NCI-H748 (cell line): ENCODE results near the gene AXDND1.
A peak's percentile ranks its signal among the peaks of the same experiment; 100 is the strongest.
"Not testable (repeated sequence)": the region's sequence is repeated elsewhere in the genome, so short reads cannot be mapped to it uniquely, and the experiment has no call there.

Experiments
- DNase-seq: peaks from one replicate; lab custom pipeline; 2025; ENCODE audit not compliant: unreplicated experiment; lab: John Stamatoyannopoulos, UW

The AXDND1 gene

GRCh38 chr1:179369751-179370341 is 4.1 kb downstream of the AXDND1 start:
- DNase-seq = peak; percentile 49

GRCh38 chr1:179372160-179372559 is 6.4 kb downstream of the AXDND1 start:
- no peak for DNase-seq

GRCh38 chr1:179376223-179376622 is 10.5 kb downstream of the AXDND1 start:
- no peak for DNase-seq

- DNase-seq = no peak
Observed at GRCh38 chr1:179380299-179380698, 14.5 kb downstream of the AXDND1 start.

- DNase-seq = no peak
Observed at GRCh38 chr1:179384027-179384426, 18.3 kb downstream of the AXDND1 start.

- DNase-seq = no peak
Observed at GRCh38 chr1:179385510-179385909, 19.7 kb downstream of the AXDND1 start.

GRCh38 chr1:179393721-179394120 is 27.9 kb downstream of the AXDND1 start:
- no peak for DNase-seq

- not testable (repeated sequence) for DNase-seq
Observed at GRCh38 chr1:179399399-179399798, 33.6 kb downstream of the AXDND1 start.

- not testable (repeated sequence) for DNase-seq
Observed at GRCh38 chr1:179417760-179418159, 52.0 kb downstream of the AXDND1 start.

GRCh38 chr1:179418706-179419105 is 52.9 kb downstream of the AXDND1 start:
- not testable (repeated sequence) for DNase-seq

- DNase-seq = no peak
Observed at GRCh38 chr1:179424610-179425009, 58.8 kb downstream of the AXDND1 start.

GRCh38 chr1:179425186-179425585 is 59.4 kb downstream of the AXDND1 start:
- DNase-seq = no peak

- DNase-seq = no peak
Observed at GRCh38 chr1:179437171-179437570, 71.4 kb downstream of the AXDND1 start.

- not testable (repeated sequence) for DNase-seq
Observed at GRCh38 chr1:179439646-179440045, 73.9 kb downstream of the AXDND1 start.

- not testable (repeated sequence) for DNase-seq
Observed at GRCh38 chr1:179440301-179440700, 74.5 kb downstream of the AXDND1 start.

GRCh38 chr1:179440971-179441370 is 75.2 kb downstream of the AXDND1 start:
- DNase-seq = peak; percentile 12

- no peak for DNase-seq
Observed at GRCh38 chr1:179441501-179441900, 75.7 kb downstream of the AXDND1 start.

GRCh38 chr1:179442846-179443245 is 77.1 kb downstream of the AXDND1 start:
- not testable (repeated sequence) for DNase-seq

GRCh38 chr1:179445593-179445992 is 79.8 kb downstream of the AXDND1 start:
- DNase-seq = no peak

- peak; percentile 15 for DNase-seq
Observed at GRCh38 chr1:179447489-179447888, 81.7 kb downstream of the AXDND1 start.

GRCh38 chr1:179448437-179449149 is 82.8 kb downstream of the AXDND1 start:
- DNase-seq = no peak

GRCh38 chr1:179459606-179460206 is 93.9 kb downstream of the AXDND1 start:
- DNase-seq = not testable (repeated sequence)
